Measurements from ENCODE around the gene ATF7IP. TPM values are rescaled to one million over a fixed set of nuclear protein-coding genes. Genes with fewer than 3 reads are reported as not detected.
A peak's percentile ranks its signal among the peaks of the same experiment; 100 is the strongest.
"Not testable (repeated sequence)": the region's sequence is repeated elsewhere in the genome, so short reads cannot be mapped to it uniquely, and the experiment has no call there.

The ATF7IP gene
- total RNA-seq, result 46.2 TPM

GRCh38 chr12:14365294-14366208 lies at the start of gene ATF7IP:
Gene ATF7IP, plus strand, starts transcription at chr12:14365682. Its CDS starts 58,234 bp downstream, at chr12:14423916.
- peak; percentile 97 for DNase-seq

GRCh38 chr12:14317362-14318146 lies 47.9 kb upstream of the ATF7IP start:
- no peak for DNase-seq

- not testable (repeated sequence) for DNase-seq
These were observed 45.6 kb upstream of the ATF7IP start for GRCh38 chr12:14319704-14320427.

GRCh38 chr12:14322403-14322802 lies 43.1 kb upstream of the ATF7IP start:
- no peak for DNase-seq

- no peak for DNase-seq
These were observed 39.7 kb upstream of the ATF7IP start for GRCh38 chr12:14325716-14326343.

- DNase-seq, result no peak
These were observed 38.8 kb upstream of the ATF7IP start for GRCh38 chr12:14326699-14327098.

GRCh38 chr12:14327711-14328110 lies 37.8 kb upstream of the ATF7IP start:
- no peak for DNase-seq

- DNase-seq, result no peak
These were observed 33.0 kb upstream of the ATF7IP start for GRCh38 chr12:14332482-14332881.

GRCh38 chr12:14340371-14340770 lies 25.1 kb upstream of the ATF7IP start:
- no peak for DNase-seq

GRCh38 chr12:14351524-14351923 lies 14.0 kb upstream of the ATF7IP start:
- DNase-seq, result not testable (repeated sequence)

GRCh38 chr12:14352066-14352465 lies 13.4 kb upstream of the ATF7IP start:
- not testable (repeated sequence) for DNase-seq

- not testable (repeated sequence) for DNase-seq
These were observed 10.8 kb upstream of the ATF7IP start for GRCh38 chr12:14354665-14355064.

GRCh38 chr12:14356147-14356546 lies 9.3 kb upstream of the ATF7IP start:
- no peak for DNase-seq

GRCh38 chr12:14357486-14357885 lies 8.0 kb upstream of the ATF7IP start:
- no peak for DNase-seq

GRCh38 chr12:14362352-14362751 lies 3.1 kb upstream of the ATF7IP start:
- DNase-seq, result no peak

- DNase-seq, result peak; percentile 41
These were observed 755 bp upstream of the ATF7IP start for GRCh38 chr12:14364583-14365271.

GRCh38 chr12:14366209-14367039 lies 942 bp downstream of the ATF7IP start:
- no peak for DNase-seq

GRCh38 chr12:14367040-14367661 lies 1.7 kb downstream of the ATF7IP start:
- peak; percentile 39 for DNase-seq

- no peak for DNase-seq
These were observed 3.8 kb downstream of the ATF7IP start for GRCh38 chr12:14369311-14369710.

GRCh38 chr12:14373217-14373616 lies 7.7 kb downstream of the ATF7IP start:
- no peak for DNase-seq

Data from skin of body (tissue), 2 donors.